ENCODE data around the gene RAPGEF4. TPM values are rescaled to one million over a fixed set of nuclear protein-coding genes. Genes with fewer than 3 reads are reported as not detected.

Gene RAPGEF4
- total and polyA plus RNA-seq, 2 of the 13 experiments (the other 11 are each of a cell fraction or from before 2014, with no cell fraction given): 0.78 to 0.91 TPM

- no peak for TF ChIP-seq ZHX1 (CRISPR knock-in tag; IDR thresholded peaks at IDR 0.05; ENCODE audit: low read depth)
- TF ChIP-seq HNF4G (IDR thresholded peaks at IDR 0.05; ENCODE audit: borderline replicate concordance, low read depth, low read length): peak; percentile 44; the same call in 1 of the 2 replicates
- TF ChIP-seq HNF4G (CRISPR knock-in tag; IDR thresholded peaks at IDR 0.05; ENCODE audit: borderline replicate concordance, low read depth): no peak
- TF ChIP-seq PLSCR1 (CRISPR knock-in tag; IDR thresholded peaks at IDR 0.05; ENCODE audit: borderline replicate concordance): no peak
- TF ChIP-seq CSRNP1 (CRISPR knock-in tag; IDR thresholded peaks at IDR 0.05): no peak
- no peak for TF ChIP-seq ZUFSP (CRISPR knock-in tag; IDR thresholded peaks at IDR 0.05; ENCODE audit: borderline replicate concordance)
- TF ChIP-seq GTF3A (CRISPR knock-in tag; conservative IDR thresholded peaks at IDR 0.05): no peak
- no peak for TF ChIP-seq ZNF766 (CRISPR knock-in tag; IDR thresholded peaks at IDR 0.05; ENCODE audit: borderline replicate concordance)
- no peak for TF ChIP-seq RNF219 (CRISPR knock-in tag; IDR thresholded peaks at IDR 0.05)
- TF ChIP-seq FOXO1 (CRISPR knock-in tag; IDR thresholded peaks at IDR 0.05): 0 out of 2 replicates have a peak, but pooled peaks have one; percentile 17
- no peak for TF ChIP-seq KDM6A (CRISPR knock-in tag; IDR thresholded peaks at IDR 0.05; ENCODE audit: low read depth)
- no peak for TF ChIP-seq HMG20B (CRISPR knock-in tag; conservative IDR thresholded peaks at IDR 0.05)
- TF ChIP-seq HMGA1 (CRISPR knock-in tag; conservative IDR thresholded peaks at IDR 0.05): no peak
- no peak for TF ChIP-seq PRMT3 (CRISPR knock-in tag; IDR thresholded peaks at IDR 0.05; ENCODE audit: borderline replicate concordance, low read depth)
- no peak for TF ChIP-seq CCDC6 (CRISPR knock-in tag; IDR thresholded peaks at IDR 0.05)
- TF ChIP-seq HOMEZ (CRISPR knock-in tag; IDR thresholded peaks at IDR 0.05; ENCODE audit: low read depth): no peak
- TF ChIP-seq MEIS2 (CRISPR knock-in tag; IDR thresholded peaks at IDR 0.05): no peak
- no peak for TF ChIP-seq ATRX (CRISPR knock-in tag; IDR thresholded peaks at IDR 0.05; ENCODE audit: borderline replicate concordance)
- no peak for TF ChIP-seq RAD21 (CRISPR knock-in tag; IDR thresholded peaks at IDR 0.05)
- TF ChIP-seq MAFK (conservative IDR thresholded peaks at IDR 0.05 in 1 of 2, IDR thresholded peaks at IDR 0.05 in 1 of 2; ENCODE audit: low read length in 2 of 2): no peak
Measured at GRCh38 chr2:173058673-173059072, 323.0 kb downstream of the RAPGEF4 start (continued).

Measured in HepG2 (cell line).